HepG2 (cell line): Measurements from ENCODE around the gene HEATR5B. TPM values are rescaled to one million over a fixed set of nuclear protein-coding genes. Genes with fewer than 3 reads are reported as not detected.
A peak's percentile ranks its signal among the peaks of the same experiment; 100 is the strongest.

Source experiments
- AHR ChIP-seq: IDR thresholded peaks from 2 replicates; pipeline ENCODE4 v1.6.1; 2018; ENCODE audit warnings: missing genetic modification reagents, missing compliant biosample characterization
- E2F5 ChIP-seq: sonication (generic); formaldehyde crosslinking; conservative IDR thresholded peaks from 2 replicates; pipeline ENCODE4 v1.4.0; 2020; ENCODE audit warnings: missing genetic modification reagents
- EP300 ChIP-seq, 3 experiments: sonication (generic) in 1 of 3; formaldehyde crosslinking in 1 of 3; IDR thresholded peaks; 2 replicates each; pipeline versions ENCODE4 v1.5.1 to v1.6.1; 2011 to 2020; ENCODE audit warnings: low read depth in 2 of 3, low read length in 2 of 3, borderline replicate concordance in 1 of 3, improper control_type of control experiment in 1 of 3, mild to moderate bottlenecking in 1 of 3, missing genetic modification reagents in 1 of 3, moderate library complexity in 1 of 3
- FOXA1 ChIP-seq, 2 experiments: fragments of 450-650 bp in 1 of 2; sonication (generic) in 1 of 2; formaldehyde crosslinking in 1 of 2; IDR thresholded peaks; 2 replicates each; pipeline versions ENCODE4 v1.4.0 to v1.6.1; 2016 to 2020; ENCODE audit warnings: missing genetic modification reagents in 1 of 2
- GPN1 ChIP-seq: sonication (generic); formaldehyde crosslinking; IDR thresholded peaks from 2 replicates; pipeline ENCODE4 v1.5.1; 2020; ENCODE audit warnings: missing genetic modification reagents, borderline replicate concordance
- KLF6 ChIP-seq: IDR thresholded peaks from 2 replicates; pipeline ENCODE4 v1.8.0; 2016; ENCODE audit warnings: missing biosample characterization, missing genetic modification reagents
- MTERF4 ChIP-seq: sonication (generic); formaldehyde crosslinking; IDR thresholded peaks from 2 replicates; pipeline ENCODE4 v1.8.0; 2023; ENCODE audit warnings: mild to moderate bottlenecking, missing genetic modification reagents
- NFKB2 ChIP-seq: sonication (generic); formaldehyde crosslinking; IDR thresholded peaks from 2 replicates; pipeline ENCODE4 v1.4.0; 2020; ENCODE audit warnings: missing genetic modification reagents, borderline replicate concordance
- NPAS2 ChIP-seq: sonication (generic); formaldehyde crosslinking; IDR thresholded peaks from 2 replicates; pipeline ENCODE4 v1.8.0; 2022; ENCODE audit warnings: mild to moderate bottlenecking, missing genetic modification reagents, borderline replicate concordance
- NR3C1 ChIP-seq: sonication (generic); formaldehyde crosslinking; IDR thresholded peaks from 2 replicates; pipeline ENCODE4 v1.4.0; 2020; ENCODE audit warnings: missing genetic modification reagents
- NRL ChIP-seq: sonication (generic); formaldehyde crosslinking; IDR thresholded peaks from 2 replicates; pipeline ENCODE4 v1.5.0; 2020; ENCODE audit warnings: missing genetic modification reagents, mild to moderate bottlenecking, moderate library complexity, borderline replicate concordance
- PREB ChIP-seq: sonication (generic); formaldehyde crosslinking; IDR thresholded peaks from 2 replicates; pipeline ENCODE4 v1.4.0; 2020; ENCODE audit warnings: missing genetic modification reagents
- RNF2 ChIP-seq: fragments of 450-650 bp; conservative IDR thresholded peaks from 2 replicates; pipeline ENCODE4 v1.6.1; 2016; ENCODE audit warnings: low read depth
- SOX6 ChIP-seq, 2 experiments: fragments of 450-650 bp in 1 of 2; sonication (generic) in 1 of 2; formaldehyde crosslinking in 1 of 2; IDR thresholded peaks; 2 replicates each; pipeline versions ENCODE4 v1.4.0 to v1.6.1; 2017 to 2020; ENCODE audit warnings: antibody characterized with exemption in 1 of 2, mild to moderate bottlenecking in 1 of 2, missing genetic modification reagents in 1 of 2
- SP1 ChIP-seq, 2 experiments: fragments of 450-650 bp in 1 of 2; sonication (generic) in 1 of 2; formaldehyde crosslinking in 1 of 2; IDR thresholded peaks; 2 replicates each; pipeline versions ENCODE4 v1.4.0 to v1.6.1; 2016 to 2020; ENCODE audit warnings: missing genetic modification reagents in 1 of 2
- STAT5B ChIP-seq: sonication (generic); formaldehyde crosslinking; IDR thresholded peaks from 2 replicates; pipeline ENCODE4 v1.4.0; 2020; ENCODE audit warnings: missing genetic modification reagents
- U2AF2 ChIP-seq: fragments of 200-400 bp; formaldehyde crosslinking; IDR thresholded peaks from 2 replicates; pipeline ENCODE4 v1.6.1; 2017; ENCODE audit warnings: low read depth, mild to moderate bottlenecking, low read length
- ZC3H13 ChIP-seq: sonication (generic); formaldehyde crosslinking; IDR thresholded peaks from 2 replicates; pipeline ENCODE4 v1.8.1; 2023; ENCODE audit warnings: mild to moderate bottlenecking, missing genetic modification reagents, moderate library complexity
- ZFP36L1 ChIP-seq: sonication (generic); formaldehyde crosslinking; IDR thresholded peaks from 2 replicates; pipeline ENCODE4 v1.8.0; 2022; ENCODE audit warnings: mild to moderate bottlenecking, missing genetic modification reagents, moderate library complexity
- ZMYM4 ChIP-seq: sonication (generic); formaldehyde crosslinking; IDR thresholded peaks from 2 replicates; pipeline ENCODE4 v1.8.1; 2023; ENCODE audit warnings: mild to moderate bottlenecking, missing genetic modification reagents
- ZNF225 ChIP-seq: sonication (generic); formaldehyde crosslinking; IDR thresholded peaks from 2 replicates; pipeline ENCODE4 v1.4.0; 2020; ENCODE audit warnings: mild to moderate bottlenecking, missing genetic modification reagents
- ZNF256 ChIP-seq: sonication (generic); formaldehyde crosslinking; conservative IDR thresholded peaks from 2 replicates; pipeline ENCODE4 v1.4.0; 2020; ENCODE audit warnings: missing genetic modification reagents
- ZNF704 ChIP-seq: sonication (generic); formaldehyde crosslinking; IDR thresholded peaks from 2 replicates; pipeline ENCODE4 v1.8.1; 2023; ENCODE audit warnings: mild to moderate bottlenecking, inconsistent platforms, moderate library complexity, missing genetic modification reagents, borderline replicate concordance
- ZNF761 ChIP-seq: sonication (generic); formaldehyde crosslinking; conservative IDR thresholded peaks from 2 replicates; pipeline ENCODE4 v1.4.0; 2020; ENCODE audit warnings: mild to moderate bottlenecking, missing genetic modification reagents
- polyA plus RNA-seq, 8 experiments: library from polyadenylated mRNA; depleted of rRNA in 3 of 8; stranded (reverse) in 7 of 8; unstranded in 1 of 8; fragments of >200 nt; fragmentation: Illumina TruSeq in 4 of 8; extraction: Trizol in 4 of 8; gene quantifications; 2 replicates each; pipeline versions ENCODE4 v1.2.1 to v1.2.3, GENCODE V29; 2011 to 2016; ENCODE audit warnings: low read depth in 4 of 8, missing spikeins in 1 of 8, mixed read lengths in 1 of 8; ENCODE audit not compliant: insufficient read depth in 1 of 8
- total RNA-seq, 5 experiments: library from RNA; depleted of rRNA; stranded (reverse); fragments of >200 nt; fragmentation: Illumina TruSeq; extraction: Trizol; gene quantifications; 2 replicates each; pipeline ENCODE4 v1.2.3, GENCODE V29; 2016; ENCODE audit warnings: low read depth in 1 of 5

HEATR5B gene
- total and polyA plus RNA-seq, 2 of the 13 experiments (the other 11 are each of a cell fraction or from before 2014, with no cell fraction given), result 12.7 to 16.3 TPM

GRCh38 chr2:36965751-36966369 is 118.3 kb downstream of the HEATR5B start (continued):
- TF ChIP-seq NPAS2 (no peak), NFKB2 (CRISPR knock-in tag) (no peak), AHR (CRISPR knock-in tag) (0 out of 2 replicates have a peak, but pooled peaks have one; percentile 44), NR3C1 (CRISPR knock-in tag) (no peak), EP300 (IDR thresholded peaks at IDR 0.05; ENCODE audit: low read depth in 2 of 2, low read length in 2 of 2) (no peak), EP300 (CRISPR knock-in tag; IDR thresholded peaks at IDR 0.05; ENCODE audit: borderline replicate concordance) (no peak), SOX6 (IDR thresholded peaks at IDR 0.05) (no peak), SOX6 (CRISPR knock-in tag; IDR thresholded peaks at IDR 0.05) (no peak; the same call in 1 of the 2 replicates), KLF6 (CRISPR knock-in tag) (no peak), ZC3H13 (CRISPR knock-in tag) (no peak), ZNF704 (CRISPR knock-in tag) (no peak), FOXA1 (IDR thresholded peaks at IDR 0.05) (no peak), FOXA1 (CRISPR knock-in tag; IDR thresholded peaks at IDR 0.05) (0 out of 2 replicates have a peak, but pooled peaks have one; percentile 23), GPN1 (CRISPR knock-in tag) (no peak), E2F5 (CRISPR knock-in tag) (no peak), ZNF256 (CRISPR knock-in tag) (no peak), MTERF4 (CRISPR knock-in tag) (0 out of 2 replicates have a peak, but pooled peaks have one; percentile 15), PREB (CRISPR knock-in tag) (no peak), RNF2 (no peak), ZMYM4 (CRISPR knock-in tag) (no peak), ZNF225 (CRISPR knock-in tag) (peak; percentile 17; the same call in 1 of the 2 replicates), SP1 (IDR thresholded peaks at IDR 0.05) (no peak), SP1 (CRISPR knock-in tag; IDR thresholded peaks at IDR 0.05) (no peak), ZFP36L1 (CRISPR knock-in tag) (no peak), NRL (0 out of 2 replicates have a peak, but pooled peaks have one; percentile 34), ZNF761 (CRISPR knock-in tag) (no peak), STAT5B (CRISPR knock-in tag) (no peak), U2AF2 (no peak)
